Omental fat pad (tissue), 4 donors: ENCODE measurements around the gene ABL2. TPM values are rescaled to one million over a fixed set of nuclear protein-coding genes. Genes with fewer than 3 reads are reported as not detected.
"Not testable (repeated sequence)": the region's sequence is repeated elsewhere in the genome, so short reads cannot be mapped to it uniquely, and the experiment has no call there.

Source experiments
- ATAC-seq: fragments of 150-250 bp; one replicate; pipeline ENCODE4 v1.9.1; 2016; ENCODE audit warnings: mild to moderate bottlenecking, moderate library complexity; ENCODE audit not compliant: low FRiP score
- DNase-seq: peaks from one replicate; pipeline ENCODE4 v3.0.0-alpha.2; 2019; ENCODE audit warnings: low spot score
- CTCF ChIP-seq, 3 donors: fragments of 450-650 bp; IDR thresholded peaks; one replicate each; pipeline ENCODE4 v1.5.1; 2016 to 2017; ENCODE audit warnings: antibody characterized with exemption in 3 of 3, mild to moderate bottlenecking in 3 of 3, moderate library complexity in 2 of 3
- total RNA-seq, 4 donors: library from RNA; depleted of rRNA; stranded (reverse); fragments of >200 nt; gene quantifications; one replicate each; pipeline ENCODE4 v1.1.0, GENCODE V29; 2016

The ABL2 gene
- total RNA-seq, 4 donors from 2014 or later: 19.1 to 128 (median 39.9) TPM

- DNase-seq: no peak
- TF ChIP-seq CTCF (IDR thresholded peaks at IDR 0.05): no peak
- no peak for ATAC-seq
Measured at GRCh38 chr1:179137617-179138255, 91.7 kb downstream of the ABL2 start.

GRCh38 chr1:179135707-179136106, 93.8 kb downstream of the ABL2 start:
- not testable (repeated sequence) for DNase-seq

GRCh38 chr1:179135168-179135567, 94.3 kb downstream of the ABL2 start:
- not testable (repeated sequence) for DNase-seq, ATAC-seq

More at GRCh38 chr1:179135707-179136106, 93.8 kb downstream of the ABL2 start:
- ATAC-seq: not testable (repeated sequence)

DNA sequence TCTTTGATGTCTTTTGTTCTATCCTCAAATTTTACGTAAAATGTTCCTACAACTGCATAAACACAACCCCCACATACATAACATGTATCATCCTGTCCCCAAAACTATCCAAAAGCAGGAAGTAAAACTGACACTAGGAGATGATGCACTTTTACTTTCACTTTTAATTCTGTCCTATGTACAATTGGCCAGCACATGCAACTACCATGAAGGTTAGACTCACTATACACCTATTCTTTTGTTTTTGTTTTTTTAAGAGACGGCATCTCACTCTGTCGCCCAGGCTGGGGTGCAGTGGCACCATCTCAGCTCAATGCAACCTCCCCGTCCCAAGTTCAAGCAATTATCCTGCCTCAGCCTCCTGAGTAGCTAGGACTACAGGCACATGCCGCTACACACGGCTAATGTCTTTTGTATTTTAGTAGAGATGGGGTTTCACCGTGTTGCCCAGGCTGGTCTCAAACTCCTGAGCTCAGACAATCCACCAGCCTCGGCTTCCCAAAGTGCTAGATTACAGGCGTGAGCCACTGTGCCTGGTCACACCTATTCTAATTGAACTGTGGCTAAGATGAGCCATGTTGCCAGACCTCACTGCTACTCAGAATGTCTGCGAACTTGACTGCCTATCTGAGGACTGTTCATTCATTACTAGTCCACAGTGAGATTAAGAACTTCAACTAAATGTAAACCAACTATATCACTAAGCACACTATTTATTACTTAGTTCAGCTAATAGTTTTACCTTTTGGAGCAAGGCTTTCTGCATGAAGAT, 99.6 kb downstream of the ABL2 start:
- TF ChIP-seq CTCF (IDR thresholded peaks at IDR 0.05): no peak
- peak; percentile 58 for ATAC-seq

DNA sequence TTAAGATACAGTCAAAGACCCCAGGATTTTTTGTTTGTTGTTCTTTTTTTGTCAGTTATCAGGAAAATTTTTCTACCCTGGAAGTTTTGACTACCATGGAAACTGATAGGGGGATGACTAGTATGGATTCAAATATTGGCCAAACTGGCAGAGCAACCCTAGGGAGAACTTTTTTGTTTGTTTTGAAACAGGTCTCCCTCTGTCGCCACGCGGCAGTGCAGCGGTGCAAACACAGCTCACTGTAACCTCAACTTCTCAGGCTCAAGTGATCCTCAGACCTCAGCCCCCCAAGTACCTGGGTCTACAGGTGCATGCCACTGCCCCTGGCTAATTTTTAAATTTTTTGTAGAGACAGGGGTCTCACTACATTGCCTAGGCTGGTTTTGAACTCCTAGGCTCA, 101.0 kb downstream of the ABL2 start:
- TF ChIP-seq CTCF (IDR thresholded peaks at IDR 0.05): no peak
- DNase-seq (no peak), ATAC-seq (no peak)

More for the DNA sequence above, 99.6 kb downstream of the ABL2 start:
- no peak for DNase-seq

- ATAC-seq (no peak), DNase-seq (no peak)
- no peak for TF ChIP-seq CTCF (IDR thresholded peaks at IDR 0.05)
Measured at GRCh38 chr1:179127163-179127895, 102.1 kb downstream of the ABL2 start.

- ATAC-seq: no peak
- DNase-seq: no peak
- TF ChIP-seq CTCF (IDR thresholded peaks at IDR 0.05): no peak
Measured at GRCh38 chr1:179126338-179127060, 103.0 kb downstream of the ABL2 start.
